GM21526 (cell line): ENCODE data around the gene FAM110A.
"Not testable (repeated sequence)": the region's sequence is repeated elsewhere in the genome, so short reads cannot be mapped to it uniquely, and the experiment has no call there.

ENCODE experiments used
- ATAC-seq: cut with Tn5 transposase; IDR thresholded peaks from one replicate; pipeline ENCODE4 v1.9.1; 2021; ENCODE audit warnings: moderate library complexity; ENCODE audit not compliant: unreplicated experiment, low FRiP score

FAM110A gene

DNA sequence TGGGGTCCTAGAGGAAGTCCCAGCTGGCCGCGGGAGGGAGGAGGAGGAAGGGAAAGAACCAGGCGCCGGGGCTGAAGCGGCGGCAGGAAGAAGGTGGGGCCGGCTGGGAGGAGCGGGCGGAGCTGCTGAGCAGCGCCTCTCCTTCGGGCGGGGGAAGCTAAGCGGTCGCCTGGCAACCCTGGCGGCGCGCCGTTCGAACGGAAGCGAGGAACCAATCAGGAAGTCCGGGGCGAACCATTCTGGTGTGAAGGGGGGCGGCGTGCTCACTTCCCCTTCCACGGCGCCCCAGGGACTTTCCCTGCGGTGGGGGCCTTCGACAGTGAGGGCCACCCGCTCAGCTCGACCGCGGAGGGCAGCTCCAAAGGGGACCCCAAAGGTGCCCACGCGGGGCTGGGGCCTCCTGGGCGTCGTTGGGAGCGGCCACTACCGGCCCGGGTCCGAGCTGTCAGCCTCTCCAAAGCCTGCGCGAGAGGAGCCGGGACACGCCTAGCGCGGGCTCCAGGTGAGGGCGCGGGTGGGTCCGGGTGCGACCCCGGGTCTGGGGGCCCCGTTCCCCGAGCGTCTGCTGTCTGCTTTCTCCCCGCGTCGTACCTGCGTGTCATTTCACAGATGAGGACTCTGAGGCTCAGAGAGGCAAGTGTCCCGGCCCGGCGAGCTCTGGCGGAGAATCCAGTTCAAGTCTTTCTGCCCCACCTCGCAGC lies at the start of gene FAM110A:
FAM110A (plus strand) TSS at position 266 of the 701 bp plus-strand sequence. CDS start 11,090 bp downstream, outside the sequence.
- ATAC-seq: peak; percentile 88

DNA sequence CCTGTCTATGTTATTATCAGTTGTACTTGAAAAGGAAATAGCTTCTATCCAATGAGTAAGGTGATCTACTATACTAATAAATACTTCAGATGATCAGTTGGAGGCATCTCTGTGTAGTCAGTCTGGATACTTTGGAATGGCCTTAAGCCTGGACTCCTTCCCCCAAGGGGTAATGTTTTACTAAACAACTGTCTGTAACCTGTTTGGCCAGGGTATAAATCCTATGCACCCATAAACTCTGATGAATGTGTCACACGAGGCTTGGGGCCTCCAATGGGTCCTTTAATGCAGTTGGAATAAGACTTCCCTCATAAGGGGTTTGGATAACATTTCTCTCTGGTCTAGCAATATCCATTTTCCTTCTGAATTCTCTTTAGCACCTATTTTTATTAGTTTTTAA lies 45.7 kb upstream of the FAM110A start:
- no peak for ATAC-seq

DNA sequence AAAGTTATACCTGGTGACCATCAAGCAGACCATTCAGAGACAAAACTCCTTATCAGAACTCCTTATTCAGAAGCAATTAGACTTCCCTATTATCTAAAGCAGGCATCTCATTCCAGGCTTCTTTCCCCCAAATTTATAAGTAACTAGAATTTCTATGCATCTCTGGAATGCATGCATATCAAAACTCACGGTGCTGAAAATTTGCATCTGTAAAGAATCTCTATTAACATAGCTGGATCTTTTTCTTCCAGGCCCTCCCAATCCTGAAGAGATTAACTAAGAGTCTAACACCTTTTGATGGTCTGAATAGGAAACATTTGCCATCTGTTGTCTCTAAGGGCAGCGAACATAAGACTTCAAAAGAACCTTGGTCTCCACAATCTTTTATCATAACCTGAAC lies 42.5 kb upstream of the FAM110A start:
- ATAC-seq: no peak

DNA sequence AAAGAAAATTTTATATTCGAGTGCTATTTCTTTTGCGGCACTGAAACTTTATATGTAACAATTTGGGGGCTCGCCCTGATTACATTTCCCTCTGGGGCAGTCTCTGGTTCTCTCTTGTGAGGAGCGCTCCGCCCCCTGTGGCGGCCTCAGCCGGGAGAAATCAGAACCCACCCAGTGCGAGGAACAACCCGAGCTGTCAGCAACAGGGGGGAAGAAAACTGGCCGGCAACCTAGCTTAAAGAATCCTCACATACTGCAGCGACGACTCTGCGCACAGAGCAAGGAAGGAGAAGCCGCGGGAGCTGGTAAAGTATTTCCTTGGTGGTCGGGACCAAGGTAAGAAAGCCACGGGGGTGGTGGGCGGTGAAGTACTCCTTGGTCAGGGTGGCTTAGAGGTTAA lies 41.3 kb upstream of the FAM110A start:
- no peak for ATAC-seq

DNA sequence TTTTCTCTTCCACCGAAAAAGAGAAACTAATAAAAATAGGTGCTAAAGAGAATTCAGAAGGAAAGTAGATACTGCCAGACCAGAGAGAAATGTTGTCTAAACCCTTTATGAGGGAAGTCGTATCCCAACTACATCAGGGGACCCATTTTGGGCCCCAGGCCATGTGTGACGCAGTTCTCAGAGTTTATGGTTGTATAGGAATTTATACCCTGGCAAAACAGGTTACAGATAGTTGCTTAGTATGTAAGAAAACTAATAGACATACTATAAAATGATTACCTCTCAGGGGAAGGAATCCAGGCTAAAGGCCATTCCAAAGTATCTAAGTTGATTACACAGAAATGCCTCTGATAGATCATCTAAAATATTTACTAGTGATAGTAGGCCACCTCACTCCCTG lies 36.6 kb upstream of the FAM110A start:
- no peak for ATAC-seq

DNA sequence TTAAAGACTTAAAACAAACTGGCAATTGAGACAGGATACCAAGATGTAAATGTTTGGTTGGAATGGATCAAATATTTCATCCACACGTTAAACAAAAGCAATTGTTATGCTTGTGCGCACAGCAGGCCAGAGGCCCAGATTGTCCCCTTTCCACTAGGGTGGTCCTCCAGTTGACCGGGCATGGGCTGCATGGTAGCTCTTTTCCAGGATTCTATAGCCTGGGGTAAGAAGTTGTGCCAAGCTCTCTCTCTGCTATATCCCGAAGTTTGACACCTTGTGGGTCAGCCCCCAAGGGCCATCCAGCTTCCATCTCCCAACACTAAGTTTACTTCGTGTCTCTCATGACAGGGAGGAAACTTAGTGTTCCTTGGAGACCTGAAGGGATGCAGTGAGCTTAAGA lies 34.8 kb upstream of the FAM110A start:
- not testable (repeated sequence) for ATAC-seq

DNA sequence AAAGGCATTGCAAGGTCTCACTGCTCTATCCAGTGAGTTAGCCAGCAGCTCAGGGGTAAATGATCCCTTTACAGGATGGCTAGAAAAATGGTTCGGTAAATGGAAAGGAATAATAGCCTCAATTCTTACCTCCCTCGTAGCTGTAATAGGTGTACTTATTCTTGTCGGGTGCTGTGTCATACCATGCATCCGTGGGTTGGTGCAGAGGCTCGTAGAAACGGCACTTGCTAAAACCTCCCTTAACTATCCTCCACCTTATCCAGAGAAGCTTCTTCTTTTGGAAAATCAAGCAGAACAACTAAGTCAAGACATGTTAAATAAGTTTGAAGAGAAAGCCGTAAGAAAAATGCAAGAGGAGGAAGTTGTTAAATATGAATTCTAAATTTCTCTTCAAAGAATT lies 33.5 kb upstream of the FAM110A start:
- not testable (repeated sequence) for ATAC-seq

DNA sequence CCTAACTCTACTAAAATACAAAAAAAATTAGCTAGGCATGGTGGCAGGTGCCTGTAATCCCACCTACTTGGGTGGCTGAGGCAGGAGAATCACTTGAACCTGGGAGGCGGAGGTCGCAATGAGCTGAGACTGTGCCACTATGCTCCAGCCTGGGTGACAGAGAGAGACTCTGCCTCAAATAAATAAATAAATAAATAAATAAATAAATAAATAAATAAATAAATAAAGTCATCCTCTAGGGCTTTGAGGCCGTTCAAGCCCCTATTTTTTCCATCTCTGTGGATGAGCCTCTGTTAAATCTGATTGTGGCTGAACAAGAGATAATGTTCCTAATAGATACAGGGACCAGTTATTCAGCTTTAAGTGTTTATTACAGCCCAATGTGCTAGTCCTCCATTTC lies 31.8 kb upstream of the FAM110A start:
- no peak for ATAC-seq

DNA sequence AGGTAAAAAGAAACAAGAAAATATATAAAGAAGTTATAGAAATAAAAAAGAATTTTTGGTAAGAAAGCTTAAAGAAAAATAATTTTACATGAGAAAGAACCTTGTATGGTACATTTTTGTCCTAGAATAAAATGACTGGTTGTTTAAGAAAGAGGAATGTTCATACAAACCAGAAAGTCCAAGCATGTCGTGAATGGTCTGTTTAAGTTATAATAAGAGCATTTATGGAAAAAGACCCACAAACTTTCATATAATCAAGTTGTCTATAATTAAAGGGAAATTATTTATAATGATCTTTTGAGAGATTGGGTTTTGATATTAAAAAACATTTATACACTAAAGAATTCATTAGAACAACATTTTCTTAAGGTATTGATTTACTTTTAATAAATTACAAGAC lies 27.8 kb upstream of the FAM110A start:
- ATAC-seq: no peak

DNA sequence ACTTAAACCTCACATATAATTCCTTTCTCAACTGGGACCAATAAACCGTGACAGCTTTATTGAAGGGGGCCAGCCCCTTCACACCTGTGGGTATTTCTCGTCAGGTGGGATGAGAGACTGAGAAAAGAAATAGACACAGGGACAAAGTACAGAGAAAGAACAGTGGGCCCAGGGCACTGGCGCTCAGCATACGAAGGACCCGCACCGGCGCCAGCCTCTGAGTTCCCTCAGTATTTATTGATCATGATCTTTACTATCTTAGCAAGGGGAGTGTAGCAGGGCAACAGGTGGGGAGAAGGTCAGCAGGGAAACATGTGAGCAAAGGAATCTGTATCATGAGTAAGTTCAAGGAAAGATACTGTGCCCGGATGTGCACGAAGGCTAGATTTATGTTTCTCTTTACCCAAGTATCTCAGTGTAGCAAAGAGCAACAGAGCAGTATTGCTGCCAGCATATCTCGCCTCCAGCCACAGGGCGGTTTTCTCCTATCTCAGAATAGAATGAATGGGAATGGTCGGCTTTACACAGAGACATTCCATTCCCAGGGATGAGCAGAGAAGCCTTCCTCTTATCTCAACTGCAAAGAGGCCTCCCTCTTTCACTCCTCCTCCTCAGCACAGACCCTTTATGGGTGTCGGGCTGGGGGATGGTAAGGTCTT lies 21.6 kb upstream of the FAM110A start:
- not testable (repeated sequence) for ATAC-seq

DNA sequence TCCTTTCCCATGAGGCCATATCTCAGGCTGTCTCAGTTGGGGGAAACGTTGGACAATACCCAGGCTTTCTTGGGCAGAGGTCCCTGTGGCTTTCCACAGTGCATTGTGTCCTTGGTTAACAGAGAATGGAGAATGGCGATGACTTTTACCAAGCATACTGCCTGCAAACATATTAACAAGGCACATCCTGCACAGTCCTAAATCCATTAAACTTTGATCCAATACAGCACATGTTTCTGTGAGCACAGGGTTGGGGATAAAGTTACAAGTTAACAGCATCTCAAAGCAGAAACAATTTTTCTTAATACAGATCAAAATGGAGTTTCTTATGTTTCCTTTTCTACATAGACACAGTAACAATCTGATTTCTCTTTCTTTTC lies 21.1 kb upstream of the FAM110A start:
- ATAC-seq: not testable (repeated sequence)

DNA sequence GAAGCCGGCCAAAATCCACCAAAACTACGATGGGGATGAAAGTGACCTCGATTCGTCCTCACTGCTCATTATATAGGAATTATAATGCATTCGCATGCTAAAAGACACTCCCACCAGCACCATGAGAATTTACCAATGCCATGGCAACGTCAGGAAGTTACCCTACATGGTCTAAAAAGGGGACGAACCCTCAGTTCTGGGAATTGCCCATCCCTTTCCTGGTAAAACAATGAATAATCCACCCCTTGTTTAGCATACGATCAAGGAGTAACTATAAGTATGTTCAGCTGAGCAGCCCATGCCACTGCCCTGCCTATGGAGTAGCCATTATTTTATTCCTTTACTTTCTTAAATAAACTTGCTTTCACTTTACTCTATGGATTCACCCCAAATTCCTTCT lies 20.1 kb upstream of the FAM110A start:
- ATAC-seq: no peak

DNA sequence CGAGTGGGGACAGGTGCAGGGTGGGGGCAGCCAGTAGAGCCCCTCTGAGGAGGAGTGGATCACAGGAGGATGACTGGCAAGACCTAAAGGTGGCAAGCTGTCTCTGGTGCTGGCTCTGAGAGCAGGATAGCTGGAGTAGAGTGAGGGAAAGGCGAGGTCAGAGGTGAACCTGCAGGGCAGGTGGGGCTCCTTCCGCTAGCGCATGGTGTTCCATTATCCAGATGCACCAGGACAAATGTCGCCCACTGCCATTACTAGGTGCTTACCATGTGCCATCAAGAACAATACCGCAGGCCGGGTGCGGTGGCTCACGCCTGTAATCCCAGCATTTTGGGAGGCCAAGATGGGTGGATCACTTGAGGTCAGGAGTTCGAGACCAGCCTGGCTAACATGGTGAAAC lies 18.3 kb upstream of the FAM110A start:
- ATAC-seq: no peak

DNA sequence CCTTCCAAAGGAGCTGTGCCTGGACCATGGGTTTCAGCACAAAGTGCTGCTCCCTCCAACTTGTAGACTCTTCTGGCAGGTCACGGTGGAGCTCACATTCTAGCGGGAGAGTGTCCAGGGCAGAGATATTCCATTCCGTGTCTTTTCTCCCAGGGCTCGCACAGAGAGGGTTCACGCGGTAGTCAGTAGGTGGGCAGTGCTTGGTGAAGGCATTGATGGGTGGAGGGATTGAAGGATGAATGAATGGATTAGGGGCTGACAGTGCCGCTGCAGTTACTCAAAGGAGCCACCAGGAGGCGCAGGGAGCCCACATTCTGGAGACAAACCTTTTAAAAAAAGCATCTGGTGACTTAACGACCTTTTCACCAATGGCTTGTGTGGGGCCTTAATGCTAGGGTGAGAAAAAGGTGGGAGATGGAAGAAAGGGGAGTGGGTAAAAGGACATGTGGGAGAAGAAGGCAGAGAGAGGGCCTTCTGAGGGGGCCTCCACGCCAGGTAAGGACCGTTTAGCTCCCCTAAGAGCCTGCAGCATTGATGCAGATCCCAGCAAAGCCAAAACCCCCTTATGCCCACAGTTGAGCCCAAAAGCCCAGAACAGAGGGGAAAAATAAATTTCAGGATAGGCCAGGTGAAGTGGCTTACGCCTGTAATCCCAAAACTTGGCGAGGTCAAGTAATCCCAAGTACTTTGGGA lies 17.5 kb upstream of the FAM110A start:
- no peak for ATAC-seq

DNA sequence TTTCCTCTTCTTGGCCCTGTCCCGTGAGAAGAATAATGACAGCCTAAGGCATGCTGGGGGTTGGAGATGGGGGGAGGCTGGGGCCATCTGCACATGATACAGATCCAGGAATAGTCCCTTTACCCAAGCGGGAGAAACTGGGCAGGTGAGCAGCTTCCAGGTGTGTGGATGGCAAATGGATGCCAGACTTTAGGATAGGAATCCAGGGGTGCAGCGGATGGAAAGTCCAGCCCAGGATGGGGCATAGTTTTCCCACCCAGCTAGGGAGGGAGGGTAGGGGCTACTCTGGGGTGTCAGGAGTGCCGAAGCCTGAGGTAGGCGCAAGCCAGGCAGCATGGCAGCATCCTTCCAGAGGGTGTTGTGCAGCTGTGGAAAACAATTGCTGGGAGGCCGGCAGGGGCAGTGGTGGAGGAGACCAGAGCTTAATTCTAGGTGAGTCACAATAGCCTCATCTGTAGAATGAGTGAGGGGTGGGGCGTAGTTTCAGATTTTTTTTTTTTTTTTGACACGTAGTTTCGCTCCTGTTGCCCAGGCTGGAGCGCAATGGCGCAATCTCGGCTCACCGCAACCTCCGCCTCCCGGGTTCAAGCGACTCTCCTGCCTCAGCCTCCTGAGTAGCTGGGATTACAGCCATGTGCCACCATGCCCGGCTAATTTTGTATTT lies 15.4 kb upstream of the FAM110A start:
- ATAC-seq: no peak

DNA sequence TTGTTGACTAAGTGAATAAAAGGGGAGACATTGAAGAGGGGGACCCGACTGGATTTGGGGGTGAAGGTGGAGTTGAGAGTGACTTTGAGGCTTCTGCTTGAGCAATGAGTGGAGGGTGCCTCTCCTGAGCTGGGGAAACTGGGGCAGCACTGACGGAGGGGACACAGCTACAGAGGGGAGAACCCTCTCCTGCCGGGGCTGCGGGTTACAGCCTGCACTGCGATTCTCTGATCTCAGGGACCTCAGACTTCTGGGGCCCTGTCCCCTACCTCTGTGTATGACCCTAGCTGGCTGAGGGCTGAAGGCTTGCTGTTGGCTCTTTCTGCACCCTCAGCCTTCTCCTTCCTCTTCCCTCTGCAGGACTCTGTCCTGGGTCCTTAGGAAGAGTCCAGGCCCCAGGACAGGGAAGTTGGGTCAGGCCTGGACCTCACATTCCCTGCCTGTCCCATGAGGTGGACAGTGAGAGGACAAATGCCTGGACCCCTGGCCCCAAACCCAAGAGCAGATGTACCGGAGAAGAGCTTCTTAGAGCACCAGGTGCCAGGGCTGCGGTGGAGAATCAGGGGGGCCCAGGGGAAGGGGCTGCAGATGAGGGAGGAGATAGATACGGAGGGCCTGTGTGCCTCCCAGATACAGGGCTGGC lies 13.7 kb upstream of the FAM110A start:
- ATAC-seq: no peak

DNA sequence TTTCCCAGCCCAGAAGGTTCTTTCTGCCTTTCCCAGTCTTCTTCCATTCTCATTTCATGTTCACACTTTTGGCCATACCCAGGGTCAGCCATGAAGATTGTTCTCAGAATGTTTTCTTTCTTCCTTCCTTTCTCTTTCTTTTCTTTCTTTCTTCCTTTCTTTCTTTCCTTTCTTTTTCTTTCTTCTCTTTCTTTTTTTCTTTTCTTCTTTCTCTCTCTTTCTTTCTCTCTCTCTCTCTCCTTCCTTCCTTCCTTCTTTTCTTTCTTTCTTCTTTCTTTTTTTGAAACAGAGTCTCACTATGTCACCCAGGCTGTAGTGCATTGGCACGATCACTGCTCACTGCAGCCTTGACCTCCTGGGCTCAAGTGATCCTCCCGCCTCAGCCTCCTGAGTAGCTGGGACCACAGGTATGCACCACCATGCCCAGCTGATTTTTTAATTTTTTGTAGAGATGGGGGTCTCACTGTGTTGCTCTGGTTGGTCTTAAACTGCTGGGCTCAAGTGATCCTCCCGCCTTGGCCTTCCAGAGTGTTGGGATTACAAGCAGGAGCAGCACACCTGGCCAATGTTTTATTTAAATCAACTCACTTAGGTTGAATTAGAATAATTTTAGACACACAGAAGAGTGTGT lies 13.1 kb upstream of the FAM110A start:
- ATAC-seq: no peak

DNA sequence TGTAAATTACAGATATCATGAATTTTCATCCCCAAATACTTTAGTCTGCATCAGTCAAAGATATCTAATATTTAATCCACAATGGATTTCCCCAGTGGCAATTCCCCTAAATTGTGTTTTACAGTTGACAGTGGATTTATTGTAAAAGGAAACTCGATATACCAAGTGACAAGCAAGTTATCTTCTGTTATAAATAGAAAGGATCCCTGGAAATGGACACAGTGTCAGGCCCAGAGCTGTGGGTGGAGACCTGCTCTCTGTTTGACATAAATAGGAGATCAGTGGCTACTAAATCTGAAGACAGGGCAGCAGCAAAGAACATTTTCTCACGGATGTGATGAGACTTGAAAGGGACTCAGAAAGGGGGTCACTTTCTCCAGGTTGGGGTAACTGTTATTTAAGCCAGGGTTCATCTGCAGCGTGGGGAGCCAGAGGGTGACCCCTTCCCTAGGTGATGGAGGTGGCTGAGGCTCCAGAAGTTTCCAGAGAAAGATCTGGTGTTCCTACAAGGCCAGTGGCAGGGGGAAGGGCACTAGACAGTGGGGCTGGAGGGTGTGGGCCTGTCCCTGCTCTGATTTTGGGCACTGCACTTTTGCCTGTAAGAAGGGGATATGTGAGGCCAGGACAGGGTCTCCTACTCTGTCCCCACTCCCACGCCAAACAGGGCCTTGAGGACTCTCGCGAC lies 12.3 kb upstream of the FAM110A start:
- ATAC-seq: no peak

DNA sequence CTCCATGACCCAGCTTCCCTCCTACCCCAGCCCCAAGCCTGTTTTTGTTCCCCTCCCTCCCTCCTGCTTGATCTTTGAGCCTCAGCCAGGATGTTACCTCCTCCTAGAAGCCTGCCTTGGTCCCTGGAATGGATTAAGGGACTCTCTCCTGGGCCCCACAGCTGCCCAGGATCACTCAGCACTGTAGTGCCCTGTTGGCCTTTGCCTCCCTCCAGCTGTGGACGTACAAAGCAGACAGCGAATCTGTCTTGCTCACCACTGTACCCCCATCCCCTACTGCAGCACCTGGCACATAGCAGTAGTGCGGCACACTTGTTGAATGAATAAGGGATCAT lies 11.8 kb upstream of the FAM110A start:
- ATAC-seq: no peak
